OCI-M2 (cell line): ENCODE measurements around the gene CNGB1.
A peak's percentile ranks its signal among the peaks of the same experiment; 100 is the strongest.
"Not testable (repeated sequence)": the region's sequence is repeated elsewhere in the genome, so short reads cannot be mapped to it uniquely, and the experiment has no call there.

Experiments
- DNase-seq: peaks from one replicate; lab custom pipeline; 2025; ENCODE audit not compliant: unreplicated experiment; lab: John Stamatoyannopoulos, UW

The CNGB1 gene

DNA sequence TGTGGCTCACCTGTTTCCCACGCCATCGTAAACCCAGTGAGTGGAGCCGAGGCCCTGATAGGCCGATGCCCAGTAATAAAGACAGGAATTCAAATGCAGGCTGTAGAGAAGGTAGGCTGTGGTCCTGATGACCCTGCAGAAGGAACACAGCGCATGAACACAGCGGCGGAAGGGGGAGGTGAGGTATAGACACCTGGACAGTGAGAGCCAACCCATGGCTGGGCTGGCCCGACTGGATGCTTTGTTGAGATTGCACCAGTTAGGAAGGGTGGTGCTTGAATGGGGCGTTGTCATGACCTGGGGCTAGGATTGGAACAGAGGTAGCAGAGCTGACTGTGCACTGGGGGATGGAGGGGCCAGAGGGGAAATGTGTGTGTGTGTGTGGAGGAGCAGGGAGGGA lies 59.2 kb downstream of the CNGB1 start:
- DNase-seq = no peak

DNA sequence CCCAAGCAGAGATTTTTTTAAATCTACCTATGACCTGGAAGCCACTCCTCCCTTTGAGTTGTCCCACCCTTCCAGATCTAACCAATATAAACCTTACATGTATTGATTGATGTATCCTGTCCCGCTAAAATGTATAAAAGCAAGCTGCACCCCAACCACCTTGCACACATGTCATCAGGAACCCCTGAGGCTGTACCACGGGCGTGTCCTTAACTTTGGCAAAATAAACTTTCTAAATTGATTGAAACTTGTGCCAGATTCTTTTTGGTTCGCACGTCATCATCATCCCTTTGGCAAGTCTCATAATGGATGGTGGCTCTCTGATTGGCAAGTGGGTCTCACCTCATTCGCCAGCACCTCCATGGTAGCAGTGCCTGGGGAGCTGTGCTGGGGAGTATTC lies 60.2 kb downstream of the CNGB1 start:
- no peak for DNase-seq

DNA sequence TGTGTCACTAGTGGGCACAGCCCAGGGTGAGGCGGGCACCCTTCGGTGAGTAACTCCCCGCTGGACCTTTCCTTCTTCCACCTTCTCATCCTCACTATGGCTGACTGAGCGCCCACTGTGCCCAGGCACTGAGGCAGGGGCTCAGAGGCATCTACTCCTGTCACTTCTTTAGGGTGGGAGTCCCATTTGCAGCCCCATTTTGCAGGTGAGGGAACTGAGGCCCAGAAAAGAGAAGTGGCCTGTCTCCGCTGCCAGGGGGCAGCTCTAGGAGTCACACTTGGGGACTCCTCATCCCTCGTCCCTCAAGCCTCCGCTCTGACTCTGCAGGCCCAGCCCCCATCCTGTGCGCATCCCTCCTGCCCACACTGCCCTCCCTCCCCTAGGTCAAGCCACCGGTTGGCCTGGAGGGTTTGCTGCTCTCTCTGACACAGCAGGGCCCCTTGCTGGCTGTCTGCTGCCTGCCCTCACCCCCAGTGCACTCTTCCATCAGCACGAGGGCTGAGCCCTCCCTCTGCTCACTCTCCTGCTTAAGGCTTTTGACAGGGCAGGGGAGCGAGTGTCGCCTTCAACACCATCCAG lies 62.4 kb downstream of the CNGB1 start:
- no peak for DNase-seq

DNA sequence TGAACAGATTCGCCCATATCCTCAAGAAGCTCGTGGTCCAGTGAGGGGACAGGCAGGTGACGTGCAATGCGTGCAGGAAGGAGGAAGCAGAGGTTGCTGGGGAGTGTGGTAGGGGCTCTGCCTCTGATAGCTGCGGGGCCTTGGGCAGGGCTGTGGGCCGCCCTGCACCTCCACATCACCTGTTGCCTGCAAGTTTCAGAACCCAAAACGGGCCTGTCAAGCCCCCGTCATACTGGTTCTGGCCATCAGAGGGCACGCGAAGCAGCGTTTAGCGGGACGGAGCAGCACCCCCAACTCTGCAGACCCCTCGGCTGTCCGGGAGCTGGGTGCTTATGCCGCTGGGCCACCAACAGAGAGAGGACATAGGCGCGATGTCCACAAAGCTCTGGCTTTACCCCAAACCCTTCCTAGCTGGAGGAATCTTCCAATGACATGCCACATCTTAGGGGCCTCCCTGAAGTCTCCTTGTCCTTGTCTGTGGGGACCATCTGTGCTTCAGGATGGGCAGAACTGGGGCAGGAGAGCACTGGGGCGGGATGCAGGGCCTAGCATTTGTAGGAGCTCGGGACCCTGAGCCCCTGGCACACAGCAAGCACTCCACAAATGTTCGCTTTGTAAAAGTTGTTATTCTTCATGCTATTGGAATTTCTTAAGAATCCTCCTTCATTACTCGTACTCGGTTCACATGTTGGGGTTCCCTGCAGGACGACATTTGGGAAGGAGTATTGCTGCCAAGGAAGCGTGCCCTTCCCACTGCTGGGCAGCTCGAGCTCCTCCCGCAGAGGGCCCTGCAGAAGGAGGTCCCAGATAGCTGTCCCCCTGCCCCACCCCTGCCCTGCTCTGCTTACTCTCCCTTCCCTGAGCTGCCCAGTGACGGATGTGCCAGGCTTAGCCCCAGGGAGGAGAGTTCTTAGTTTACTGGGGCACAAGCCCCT lies 64.3 kb downstream of the CNGB1 start:
- no peak for DNase-seq

DNA sequence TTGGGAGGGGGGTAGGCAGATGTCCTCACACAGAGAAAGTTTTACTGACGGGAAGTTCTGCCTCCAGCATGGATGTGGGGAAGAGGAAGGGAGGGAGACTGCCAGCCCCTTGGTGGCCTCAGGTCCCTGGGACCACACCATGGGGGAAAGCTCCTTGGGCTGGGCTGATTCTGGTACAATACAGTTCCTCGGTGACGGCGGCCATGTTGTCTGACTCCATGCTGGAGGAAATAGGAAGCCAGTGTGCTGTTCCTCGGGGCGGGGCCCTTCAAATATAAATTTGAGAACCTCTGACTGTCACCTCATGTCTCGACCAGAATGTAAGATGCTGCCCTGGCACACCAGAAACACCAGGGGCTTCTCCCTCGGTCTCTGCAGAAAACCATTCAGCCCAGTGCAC lies 66.8 kb downstream of the CNGB1 start:
- DNase-seq = no peak

DNA sequence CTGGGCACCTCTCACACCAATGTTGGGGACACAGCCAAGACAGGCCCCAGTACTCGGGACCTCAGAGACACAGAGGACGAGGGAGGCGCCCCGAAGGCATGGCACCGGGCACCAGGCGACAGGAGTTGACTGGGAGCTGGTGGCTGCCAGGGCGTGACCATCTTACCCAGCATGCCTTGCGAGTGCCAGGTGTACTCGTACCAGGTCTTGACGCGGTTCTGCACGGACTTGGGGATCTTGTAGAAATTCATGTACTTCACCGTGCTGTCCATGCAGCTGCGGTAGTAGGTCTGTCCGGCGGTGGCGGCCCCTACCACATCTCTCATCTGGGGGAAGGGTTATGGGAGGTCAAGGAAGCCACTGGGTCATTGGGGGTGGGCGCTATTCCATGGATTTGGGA lies 67.3 kb downstream of the CNGB1 start:
- DNase-seq = no peak

DNA sequence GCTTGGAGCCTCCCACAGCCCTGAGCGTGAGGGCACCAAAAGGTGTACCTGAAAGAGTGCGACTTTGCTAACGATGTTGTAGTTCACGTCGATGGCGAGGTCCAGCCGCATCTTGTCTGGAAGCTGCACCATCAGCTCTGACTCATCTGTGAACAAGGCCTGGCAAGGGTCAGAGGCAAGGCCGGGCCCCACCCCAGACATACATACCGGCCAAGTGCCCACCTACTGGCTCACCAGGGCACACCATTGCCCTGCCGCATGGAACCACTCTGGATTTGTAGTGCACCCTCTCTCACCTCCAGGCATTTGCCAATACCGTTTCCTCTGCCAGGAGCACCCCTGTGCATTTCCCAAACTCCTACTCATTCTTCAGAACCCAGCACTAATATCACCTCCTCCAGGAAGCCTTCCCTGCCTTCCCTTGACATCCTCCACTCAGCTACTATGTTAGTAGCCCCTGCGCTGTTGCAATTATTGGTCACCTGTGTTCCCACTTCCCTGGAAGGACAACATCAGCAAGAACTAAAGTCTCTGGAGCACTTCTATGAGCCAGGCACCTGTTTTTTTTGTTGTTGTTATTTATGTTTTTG lies 69.4 kb downstream of the CNGB1 start:
- DNase-seq = no peak

DNA sequence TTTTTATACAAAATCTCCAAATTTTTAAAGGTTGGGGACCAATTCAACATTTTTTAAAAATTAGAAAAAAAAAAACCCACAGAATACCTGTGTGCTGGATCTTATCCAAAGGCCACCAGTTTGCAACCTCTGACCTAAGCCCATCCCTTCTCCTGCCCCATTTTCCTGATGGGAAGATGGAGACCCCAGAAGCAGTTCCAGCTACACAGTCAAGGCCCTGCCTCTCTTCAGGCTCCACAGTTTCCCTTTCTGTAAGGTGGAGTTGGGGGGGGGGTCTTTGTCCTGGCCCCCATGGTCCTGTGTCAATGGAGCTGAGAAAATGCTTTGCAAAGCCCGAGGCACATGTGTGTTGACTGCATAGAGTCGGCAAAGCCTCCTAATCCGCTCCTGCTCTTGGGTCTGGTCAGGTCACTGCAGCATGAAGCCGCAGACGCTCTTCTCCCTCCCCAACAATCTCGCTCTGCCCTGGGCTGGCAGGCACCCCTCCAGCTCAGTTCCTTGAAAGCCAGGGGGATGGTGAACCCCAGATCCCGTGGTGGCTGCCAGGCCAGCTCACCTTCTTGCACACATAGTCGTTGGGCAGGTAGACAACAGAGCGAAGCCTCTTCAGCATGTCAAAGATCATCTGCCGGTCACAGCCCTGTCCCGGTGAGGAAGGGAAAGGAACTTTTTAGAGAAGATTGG lies 70.0 kb downstream of the CNGB1 start:
- DNase-seq = no peak

DNA sequence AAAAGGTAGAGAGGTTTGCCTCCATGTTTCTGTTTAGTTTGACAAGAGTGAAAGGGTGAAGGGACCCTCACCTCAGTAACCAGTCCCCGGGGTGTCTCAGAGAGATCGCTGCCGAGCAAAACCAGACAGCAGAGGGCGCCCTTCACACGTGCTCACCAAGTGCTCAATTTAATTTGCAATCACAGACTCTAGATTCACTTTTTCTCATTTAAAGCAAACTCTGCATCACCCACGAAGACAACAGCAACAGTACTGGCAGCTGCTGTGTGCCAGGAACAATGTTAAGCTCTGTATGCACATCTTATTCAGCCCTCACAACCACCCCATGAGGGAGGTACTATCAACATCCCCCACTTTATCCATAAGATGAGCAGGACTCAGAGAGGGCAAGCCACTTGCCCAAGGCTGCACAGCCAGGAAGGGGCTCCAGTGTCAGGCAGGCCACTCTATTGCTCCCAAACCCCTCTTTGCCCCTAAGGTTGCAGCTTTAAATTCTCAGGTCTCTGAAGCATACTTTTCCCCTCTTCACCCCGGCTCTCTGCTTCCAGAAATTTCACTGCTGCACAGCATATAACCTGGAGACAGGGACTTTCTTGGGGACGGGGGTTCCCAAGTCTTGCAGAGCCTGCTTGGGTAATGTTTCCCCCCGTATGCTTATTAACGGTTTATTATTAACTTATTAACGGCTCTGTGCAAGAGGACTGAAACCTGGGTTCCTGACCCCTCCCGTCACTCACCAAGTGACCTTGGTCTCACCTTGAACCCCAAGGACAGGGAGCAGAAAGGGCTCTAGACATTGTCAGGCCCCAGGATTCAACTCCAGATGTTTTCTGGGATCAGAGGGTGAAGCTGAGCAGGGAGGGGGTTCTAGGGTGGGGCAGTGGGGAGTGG lies 70.9 kb downstream of the CNGB1 start:
- DNase-seq = peak; percentile 11

DNA sequence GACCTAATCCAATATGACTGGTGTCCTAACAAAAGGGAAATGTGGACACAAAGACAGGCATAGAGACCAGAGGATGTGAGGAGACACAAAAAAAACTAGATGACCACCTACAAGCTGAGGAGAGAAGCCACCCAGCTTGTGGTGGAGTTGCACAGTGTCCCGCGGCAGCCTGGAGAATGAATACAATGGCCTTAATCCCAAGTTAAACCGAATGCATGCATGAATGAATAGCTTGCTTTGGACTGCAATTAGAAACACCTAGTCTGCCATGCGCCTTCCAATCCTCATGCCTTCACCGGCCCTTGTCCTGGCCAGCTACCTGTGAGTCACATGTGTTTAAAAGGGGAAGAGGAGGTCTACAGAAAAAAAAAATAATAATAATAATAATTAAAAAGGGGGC lies 72.0 kb downstream of the CNGB1 start:
- no peak for DNase-seq

DNA sequence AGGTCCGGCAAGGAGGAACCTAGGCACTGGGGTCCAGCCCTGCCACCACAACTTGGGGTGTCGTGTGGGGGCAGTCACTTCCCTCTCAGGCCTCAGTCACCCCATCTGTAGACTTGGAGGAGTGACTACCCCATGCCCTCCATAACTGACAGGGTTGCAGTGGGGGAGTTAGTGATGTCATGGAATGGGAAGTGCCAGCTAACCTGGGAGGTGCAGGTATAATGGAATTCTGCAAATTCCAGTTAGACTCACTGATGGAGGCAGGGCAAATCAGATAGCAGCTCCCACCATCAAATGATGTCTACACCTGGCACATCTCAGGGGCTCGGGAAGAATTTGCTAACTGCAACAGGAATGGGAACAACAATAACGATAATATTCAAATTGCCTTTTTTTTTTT lies 72.9 kb downstream of the CNGB1 start:
- no peak for DNase-seq

DNA sequence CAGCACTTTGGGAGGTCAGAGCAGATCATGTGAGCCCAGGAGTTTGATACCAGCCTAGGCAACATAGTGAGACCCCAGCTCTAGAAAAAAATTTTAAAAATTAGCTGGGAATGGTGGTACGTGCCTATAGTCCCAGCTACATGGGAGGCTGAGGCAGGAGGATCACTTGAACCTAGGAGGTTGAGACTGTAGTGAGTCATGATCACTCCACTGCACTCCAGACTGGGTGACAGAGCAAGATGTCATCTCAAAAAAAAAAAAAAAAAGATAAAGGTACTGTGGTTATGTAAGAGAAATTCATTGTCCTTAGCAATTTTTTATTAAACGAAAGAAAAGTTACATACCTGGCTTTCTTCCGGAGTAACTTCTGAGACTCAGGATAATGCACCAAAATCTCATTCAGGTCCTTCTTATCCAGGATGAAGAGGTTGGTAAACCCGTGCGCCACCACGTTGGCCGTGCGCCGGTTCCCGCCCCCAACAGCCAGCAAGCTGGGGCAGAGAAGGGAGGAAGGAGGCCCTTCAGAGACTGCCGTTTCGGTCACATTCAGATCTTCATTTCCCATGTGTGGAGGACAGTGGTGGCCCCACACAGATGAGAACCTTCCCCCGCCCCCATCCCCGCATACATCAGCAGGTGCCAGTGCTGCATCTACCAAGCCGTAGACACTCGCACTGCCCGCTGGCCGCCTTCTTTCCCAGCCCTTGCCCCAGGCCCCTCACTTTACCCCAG lies 73.7 kb downstream of the CNGB1 start:
- no peak for DNase-seq

DNA sequence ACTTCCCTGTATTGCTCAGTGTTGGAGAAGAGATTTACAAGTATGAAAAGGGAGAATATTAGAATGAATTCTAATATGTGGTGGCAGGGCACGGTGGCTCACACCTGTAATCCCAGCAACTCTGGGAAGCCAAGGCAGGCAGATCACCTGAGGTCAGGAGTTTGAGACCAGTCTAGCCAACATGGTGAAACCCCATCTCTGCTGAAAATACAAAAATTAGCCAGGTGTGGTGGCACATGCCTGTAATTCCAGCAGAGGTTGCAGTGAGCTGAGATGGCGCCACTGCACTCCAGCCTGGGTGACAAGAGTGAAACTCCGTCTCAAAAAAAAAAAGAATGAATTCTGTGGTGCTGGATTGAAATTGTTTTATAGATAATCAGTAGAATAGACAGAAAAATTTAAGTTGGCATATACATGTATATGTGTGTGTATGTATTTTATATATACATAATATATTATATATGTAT lies 75.8 kb downstream of the CNGB1 start:
- DNase-seq = not testable (repeated sequence)

DNA sequence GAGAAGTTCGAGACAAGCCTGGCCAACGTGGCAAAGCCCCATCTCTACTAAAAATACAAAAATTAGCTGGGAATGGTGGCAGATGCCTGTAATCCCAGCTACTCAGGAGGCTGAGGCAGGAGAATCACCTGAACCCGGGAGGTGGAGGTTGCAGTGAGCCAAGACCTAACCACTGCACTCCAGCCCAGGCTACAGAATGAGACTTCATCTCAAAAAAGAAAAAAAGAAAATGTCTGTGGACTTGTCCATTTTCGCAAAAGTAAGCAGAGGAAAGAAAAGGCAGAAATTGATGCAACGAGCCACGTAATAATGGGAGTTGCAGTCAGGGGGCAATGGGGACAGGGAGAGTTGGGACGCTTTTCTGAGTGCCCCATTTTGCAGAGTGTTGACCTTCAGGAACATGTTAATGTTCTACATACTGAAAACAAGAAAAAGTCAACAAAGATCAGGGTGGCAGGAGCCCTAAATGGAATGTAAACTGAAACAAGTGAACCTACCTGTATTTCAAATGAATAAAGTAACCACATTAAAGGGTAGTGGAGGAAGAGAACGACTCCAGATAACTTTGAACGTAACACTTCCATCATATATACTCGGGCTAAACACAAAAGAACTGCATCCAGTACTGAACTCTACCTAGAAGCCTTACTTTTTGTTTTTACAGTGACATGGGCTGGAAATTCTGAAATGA lies 76.4 kb downstream of the CNGB1 start:
- no peak for DNase-seq

DNA sequence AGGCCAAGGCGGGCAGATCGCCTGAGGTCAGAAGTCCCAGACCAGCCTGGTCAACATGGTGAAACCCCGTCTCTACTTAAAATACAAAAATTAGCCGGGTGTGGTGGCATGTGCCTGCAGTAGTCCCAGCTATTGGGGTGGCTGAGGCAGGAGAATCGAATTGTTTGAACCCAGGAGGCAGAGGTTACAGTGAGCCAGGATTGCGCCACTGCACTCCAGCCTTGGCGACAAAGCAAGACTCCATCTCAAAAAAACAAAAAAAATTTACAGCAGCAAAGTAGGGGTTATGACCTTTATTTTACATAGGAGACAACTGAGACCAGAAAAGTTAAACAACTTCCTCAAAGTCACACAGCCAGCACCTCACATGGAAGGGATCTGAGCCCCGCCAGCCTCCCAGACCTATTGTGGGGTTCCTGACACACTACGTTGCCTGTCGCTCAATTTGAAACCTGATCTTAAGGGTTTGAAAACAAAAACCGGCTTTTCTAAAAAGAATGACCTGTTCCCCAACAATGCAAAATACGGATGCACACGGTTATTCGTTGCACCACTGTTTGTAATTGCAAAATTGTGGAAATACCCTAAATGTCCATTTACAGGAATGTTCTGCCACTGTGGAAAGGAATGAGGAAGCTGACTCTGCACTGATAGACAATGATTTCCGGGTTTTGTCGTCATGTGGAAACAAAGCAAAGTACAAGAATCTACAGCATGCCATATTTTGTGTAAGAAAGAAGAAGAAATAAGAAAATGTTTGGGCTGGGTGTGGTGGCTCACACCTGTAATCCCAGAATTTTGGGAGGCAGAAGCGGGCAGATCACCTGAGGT lies 77.2 kb downstream of the CNGB1 start:
- DNase-seq = no peak

DNA sequence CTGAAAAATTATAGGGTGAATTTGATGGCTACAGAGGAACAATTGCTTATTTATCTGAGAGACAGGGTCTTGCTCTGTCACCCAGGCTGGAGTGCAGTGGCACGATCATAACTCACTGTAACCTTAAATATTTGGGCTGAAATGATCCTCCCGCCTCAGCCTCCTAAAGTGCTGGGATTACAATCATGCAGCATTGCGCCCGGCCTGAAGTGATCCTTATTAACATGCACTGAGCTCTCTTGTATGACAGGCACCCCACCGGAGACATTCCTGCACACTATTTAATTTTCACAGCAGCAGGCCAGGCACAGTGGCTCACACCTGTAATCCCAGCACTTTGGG lies 77.7 kb downstream of the CNGB1 start:
- DNase-seq = no peak

DNA sequence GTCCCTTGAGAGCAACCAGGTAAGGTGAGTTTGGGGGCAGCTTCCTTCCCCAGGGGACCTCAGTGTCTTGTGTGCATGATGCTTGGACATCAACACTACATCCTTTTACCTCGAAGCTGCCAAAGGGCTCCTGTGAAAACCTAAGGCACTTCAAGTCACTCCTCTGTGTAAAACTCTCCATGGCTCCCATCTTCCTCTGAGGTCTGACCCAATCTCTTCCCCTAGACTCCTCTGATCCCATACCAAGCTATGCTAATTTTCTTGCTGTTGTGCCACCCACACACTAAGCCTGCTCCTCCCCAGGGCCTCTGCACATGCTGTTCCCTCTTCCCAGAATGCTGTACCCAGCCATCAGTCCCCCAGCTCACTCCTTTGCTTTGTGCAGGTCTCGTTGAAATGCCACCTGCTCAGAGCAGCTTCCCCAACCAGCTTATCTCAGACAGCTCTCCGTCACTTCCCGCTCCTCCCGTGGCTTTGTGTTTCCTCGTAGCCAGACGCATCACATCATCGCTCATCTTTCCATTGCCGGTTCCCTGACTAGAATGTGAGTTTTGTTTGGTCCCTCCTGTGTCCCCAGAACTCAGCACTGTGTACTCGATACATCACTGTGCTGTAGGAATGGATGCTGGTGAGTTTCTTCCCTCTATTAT lies 78.4 kb downstream of the CNGB1 start:
- DNase-seq = no peak

DNA sequence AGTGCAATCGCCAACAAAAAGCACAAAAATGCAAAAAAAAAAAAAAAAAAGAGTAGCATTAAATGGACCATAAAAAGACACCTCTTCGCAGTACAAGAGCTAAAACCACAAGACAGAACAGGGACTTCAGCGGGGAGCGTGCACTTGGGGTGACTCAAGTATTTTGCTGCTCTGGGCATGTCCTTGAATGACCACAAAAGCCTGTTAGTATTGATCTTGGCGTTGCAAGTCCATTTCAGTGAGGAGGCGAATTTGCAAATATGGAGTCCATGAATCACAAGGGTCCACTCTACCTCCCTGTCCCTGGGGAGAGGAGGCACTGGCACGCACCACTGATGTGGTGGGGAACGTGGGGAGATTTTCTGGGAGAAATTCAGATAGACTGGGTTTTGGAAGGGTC lies 78.9 kb downstream of the CNGB1 start:
- DNase-seq = no peak
